NCI-H2227 (cell line): Measurements from ENCODE around the gene ADSL.

Source experiments
- DNase-seq: peaks from one replicate; lab custom pipeline; 2025; ENCODE audit not compliant: unreplicated experiment; lab: John Stamatoyannopoulos, UW

ADSL gene

DNA sequence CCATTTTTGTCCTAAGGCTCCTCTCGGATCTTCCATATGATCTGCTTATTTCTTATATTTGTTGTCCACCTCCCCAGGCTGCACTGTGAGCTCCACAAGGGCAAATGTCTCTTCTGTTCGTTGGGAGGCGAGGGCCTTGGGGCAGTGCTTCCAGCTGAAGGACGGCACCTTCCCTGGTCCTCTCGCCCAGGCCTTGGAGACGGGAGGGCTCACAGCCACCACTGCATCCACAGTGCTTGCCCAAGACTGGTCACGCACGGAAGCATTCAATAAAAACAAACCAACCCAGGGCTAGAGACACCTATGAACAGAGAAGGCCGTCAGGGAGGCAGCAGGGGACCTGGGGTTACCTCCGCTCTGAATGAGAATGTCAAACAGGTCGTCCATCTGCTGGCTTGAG, 70.3 kb downstream of the ADSL start:
- DNase-seq, result no peak

GRCh38 chr22:40417041-40417440, 70.7 kb downstream of the ADSL start:
- no peak for DNase-seq

- DNase-seq, result no peak
Observed at GRCh38 chr22:40417881-40418280, 71.6 kb downstream of the ADSL start.

DNA sequence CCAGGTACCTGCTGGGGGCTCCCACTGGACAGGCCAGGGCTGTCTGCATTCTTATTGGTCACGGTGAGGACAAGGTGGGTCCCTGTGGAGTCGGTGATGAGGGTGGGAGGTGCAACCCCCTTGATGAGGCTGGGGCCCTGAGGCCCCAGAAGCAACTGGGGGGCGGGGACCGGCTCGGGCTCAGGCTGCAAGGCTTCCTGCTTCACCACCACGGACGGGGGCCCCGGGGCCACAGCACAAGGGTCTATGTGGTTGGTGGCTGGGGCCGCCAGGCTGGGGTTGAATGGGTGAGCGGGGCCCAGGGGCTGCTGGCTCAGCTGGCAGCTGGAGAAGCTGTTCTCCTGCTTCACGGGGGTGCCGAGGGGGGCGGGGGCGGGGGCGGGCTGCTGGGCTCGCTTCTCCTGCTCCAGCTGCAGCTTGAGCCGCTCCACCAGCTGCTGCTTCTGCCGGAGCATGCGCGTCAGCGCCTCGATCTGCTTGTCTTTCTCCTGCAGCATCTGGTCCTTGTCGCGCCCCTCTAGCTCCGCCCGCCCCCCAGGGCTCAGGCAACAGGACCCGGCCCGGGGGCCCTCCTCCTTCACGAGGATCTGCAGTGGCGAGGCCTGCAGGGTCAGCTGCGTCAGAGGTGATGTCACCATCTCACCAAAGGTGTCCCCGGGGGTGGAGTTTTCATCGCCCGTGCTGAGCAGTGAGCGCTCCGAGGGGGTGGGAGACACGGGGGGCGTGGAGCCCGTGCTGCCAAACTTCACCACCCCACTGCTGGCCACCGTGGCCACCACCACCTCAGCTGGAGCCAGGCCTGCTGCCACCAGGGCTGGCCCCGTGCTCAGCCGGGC, 72.3 kb downstream of the ADSL start:
- DNase-seq, result peak; percentile 74

DNA sequence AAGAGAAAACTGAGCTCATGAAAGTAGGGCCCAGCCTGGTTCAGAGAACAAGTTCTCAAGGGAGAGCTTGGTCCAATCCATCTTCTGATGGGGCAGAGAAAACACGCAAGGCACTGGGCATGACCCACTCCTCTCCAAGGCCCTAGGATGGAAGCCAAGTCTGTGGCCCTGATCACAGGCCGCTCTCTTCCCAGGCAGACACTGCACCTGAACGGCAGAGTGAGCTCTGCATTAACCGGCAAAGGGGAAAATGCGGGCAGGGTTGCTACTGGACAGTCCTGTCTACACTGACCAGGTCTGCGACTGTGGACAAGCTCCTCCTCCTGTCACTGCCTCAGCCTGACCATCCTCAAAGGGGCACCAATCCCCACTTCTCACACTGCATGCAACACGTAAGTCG, 73.4 kb downstream of the ADSL start:
- no peak for DNase-seq

DNA sequence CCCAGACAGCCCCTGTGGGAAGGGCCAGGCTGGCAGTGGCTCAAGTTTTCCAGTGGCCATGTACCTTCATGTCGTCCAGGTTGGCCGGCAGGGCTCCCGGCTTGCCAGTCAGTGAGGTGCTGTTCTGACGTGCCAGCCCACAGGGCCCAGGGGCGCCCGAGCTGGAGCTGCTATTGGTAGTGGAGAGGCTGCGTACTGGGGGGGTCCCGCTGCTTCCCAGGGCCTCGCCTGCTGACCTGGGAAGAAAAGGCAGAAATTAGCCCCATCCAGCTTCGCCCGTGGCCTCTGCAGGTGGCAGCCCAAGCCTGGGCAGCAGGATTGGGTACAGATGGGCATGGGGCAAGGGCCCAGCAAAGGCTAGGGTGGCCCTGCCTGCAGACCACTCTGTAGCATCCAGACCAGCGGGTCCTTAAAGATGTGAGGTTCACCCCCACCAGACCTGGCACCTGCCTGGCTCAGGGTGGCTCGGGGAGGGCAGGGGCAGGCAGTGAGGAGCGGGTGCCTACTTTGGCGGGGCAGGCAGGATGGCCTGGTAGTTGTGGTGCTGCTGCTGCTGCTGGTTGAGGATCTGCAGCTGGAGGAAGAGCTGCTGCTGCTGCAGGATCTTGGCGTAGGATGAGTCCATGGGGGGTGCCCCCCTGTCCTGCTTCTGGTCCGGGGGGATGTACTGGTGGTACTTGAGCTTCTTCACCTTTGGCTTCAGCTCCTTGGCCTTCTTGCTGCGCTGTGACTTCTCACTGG, 74.2 kb downstream of the ADSL start:
- DNase-seq, result no peak

- no peak for DNase-seq
Observed at GRCh38 chr22:40421082-40421350, 74.7 kb downstream of the ADSL start.

DNA sequence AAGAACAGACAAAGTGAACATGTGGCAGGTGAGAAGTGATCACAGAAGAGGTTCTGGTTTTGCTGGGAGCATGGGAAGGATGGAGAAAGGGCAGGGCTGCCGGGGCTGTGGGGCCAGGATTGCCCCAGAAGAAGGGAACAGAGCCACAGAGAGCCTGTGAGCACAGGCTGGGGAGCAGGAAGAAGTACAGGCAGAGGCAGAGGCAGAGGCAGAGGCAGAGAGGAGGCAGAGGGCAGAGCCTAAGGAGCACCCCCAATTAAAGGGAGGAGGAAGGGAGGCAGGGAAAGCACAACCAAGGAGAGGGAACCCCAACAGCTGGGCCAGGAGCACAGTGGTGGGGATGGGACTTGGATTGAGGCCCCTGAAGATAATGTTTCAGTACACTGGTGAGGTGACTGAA, 75.6 kb downstream of the ADSL start:
- DNase-seq, result no peak

DNA sequence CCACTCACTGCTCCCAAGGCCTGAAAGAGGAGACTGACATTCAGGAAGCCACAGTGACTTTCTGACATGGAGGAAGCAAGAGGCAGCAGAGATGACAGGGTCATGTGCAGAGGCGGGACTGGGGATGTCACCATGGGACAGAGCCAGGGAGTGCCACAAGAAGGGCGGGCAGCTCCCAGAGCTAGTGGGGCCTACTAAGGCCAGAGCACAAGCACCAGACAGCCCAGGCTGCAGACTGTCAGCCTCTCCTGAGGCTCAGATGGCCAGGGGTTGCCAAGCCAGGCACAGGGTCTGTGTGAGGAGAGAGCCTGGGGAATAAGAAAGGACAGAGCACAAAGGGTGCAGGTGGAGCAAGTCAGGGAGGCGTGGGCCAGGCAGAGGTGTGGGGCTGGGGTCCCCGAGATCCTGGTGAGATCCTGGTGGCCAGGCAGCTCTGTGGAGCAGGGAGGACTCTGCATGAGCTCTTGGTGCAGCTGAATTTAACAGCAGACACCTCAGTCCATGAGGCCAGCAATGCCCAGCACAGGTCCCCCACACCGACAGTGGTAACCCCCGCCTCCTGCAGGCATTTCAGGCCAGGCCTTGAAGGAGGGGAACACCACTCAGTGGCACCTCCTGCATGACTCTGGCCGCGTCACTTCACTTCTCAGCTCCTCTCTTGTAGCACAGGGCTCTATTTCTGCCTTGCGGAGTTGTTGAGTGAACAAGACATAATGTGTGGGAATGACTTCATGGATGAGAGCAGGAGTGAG, 76.4 kb downstream of the ADSL start:
- DNase-seq, result no peak

- DNase-seq, result no peak
Observed at GRCh38 chr22:40423310-40423688, 77.0 kb downstream of the ADSL start.

- no peak for DNase-seq
Observed at GRCh38 chr22:40423882-40424640, 77.8 kb downstream of the ADSL start.

DNA sequence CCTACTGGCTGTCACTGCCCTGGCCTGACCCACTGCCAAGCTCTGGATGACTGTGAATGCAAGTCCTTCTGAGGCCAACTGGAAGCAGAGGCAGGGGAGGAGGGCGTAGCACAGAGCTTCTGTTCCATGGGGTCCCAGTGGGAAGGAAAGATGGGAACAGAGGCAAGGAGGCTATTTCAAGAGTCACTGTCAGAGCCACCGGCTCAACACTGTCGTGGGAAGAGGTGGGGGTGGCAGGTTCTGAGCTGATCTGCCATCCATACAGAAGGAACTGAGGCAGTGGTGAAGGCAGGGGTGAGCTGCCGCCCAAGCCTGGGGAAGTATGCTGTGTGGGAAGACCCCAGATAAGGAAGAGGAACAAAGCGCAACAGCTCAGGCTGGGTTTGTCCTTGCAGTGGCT, 78.8 kb downstream of the ADSL start:
- DNase-seq, result no peak

GRCh38 chr22:40426594-40427333, 80.5 kb downstream of the ADSL start:
- DNase-seq, result peak; percentile 20

GRCh38 chr22:40428796-40429195, 82.5 kb downstream of the ADSL start:
- DNase-seq, result no peak

DNA sequence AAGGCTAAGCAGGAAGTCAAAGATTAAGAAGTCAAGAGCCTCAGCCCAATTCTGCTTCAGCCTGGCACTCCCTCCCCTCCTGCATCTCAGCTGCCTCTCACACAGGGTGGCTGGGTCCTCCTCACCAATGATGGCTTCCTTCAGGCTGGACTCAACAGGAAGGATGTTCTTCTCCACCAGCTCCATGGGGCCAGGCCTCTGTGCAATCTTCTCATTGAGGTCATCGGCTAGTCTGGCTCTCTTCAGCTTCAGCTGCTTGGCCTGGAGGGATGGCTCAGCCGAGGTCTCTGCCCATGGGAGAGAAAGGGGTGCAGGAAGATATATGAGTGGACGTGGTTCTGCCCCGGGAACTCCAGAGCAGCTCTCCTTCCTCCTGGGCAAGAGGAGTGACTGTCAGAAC, 83.2 kb downstream of the ADSL start:
- DNase-seq, result no peak

DNA sequence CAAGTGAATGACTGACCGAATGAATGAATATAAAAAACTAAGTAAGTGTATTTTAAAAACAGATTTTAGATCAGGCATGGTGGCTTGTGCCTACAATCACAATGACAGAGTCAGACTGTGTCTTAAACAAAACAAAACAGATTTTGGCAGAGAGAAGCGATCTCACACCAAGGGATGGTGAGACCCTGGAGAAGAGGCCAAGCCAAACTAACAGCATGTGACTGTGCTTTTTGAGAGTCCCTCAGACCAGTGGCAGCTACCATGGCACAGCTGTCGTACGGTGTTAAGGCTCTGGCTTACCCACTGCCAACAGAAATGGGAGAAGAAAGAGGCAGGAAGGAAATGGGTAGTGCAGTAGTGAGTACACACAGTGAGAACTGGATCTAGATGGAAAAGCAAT, 84.7 kb downstream of the ADSL start:
- no peak for DNase-seq

DNA sequence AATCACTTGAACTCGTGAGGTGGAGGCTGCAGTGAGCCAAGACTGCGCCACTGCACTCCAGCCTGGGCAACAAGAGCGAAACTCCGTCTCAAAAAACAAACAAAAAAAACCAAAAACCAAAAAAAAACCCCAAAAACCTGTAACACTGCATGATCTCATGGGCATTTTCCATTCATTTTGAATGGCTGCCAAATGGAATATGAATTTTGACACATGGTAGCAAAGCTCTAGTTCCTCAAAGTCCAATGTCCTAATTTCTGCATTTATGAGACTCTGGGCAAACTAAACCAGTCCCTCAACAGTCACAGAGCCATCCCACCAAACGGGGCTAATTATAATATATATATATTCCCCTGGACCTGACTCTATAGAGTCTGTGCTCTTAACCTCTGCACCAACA, 85.9 kb downstream of the ADSL start:
- DNase-seq, result no peak

DNA sequence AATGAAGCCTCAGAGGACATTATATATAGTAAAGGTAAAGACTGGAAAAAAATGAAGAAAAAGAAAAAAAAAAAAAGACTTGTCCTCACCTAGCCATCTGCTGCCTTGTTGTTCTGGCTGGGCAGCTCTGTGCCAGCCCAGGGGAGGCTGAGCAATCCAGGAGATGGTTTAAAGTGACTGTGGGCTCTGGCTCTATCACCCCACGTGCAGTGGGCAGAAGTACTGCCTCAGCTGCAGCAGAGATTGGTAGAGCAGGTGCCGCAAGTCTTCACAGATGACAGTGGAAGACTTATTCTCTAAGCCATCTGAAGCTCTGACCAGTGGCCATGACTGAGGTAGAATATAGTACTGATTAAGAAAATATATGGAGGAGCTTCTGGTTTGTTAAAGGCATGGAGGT, 86.3 kb downstream of the ADSL start:
- DNase-seq, result no peak

GRCh38 chr22:40433416-40434090, 87.3 kb downstream of the ADSL start:
- DNase-seq, result no peak

GRCh38 chr22:40434106-40434505, 87.8 kb downstream of the ADSL start:
- no peak for DNase-seq
